Measurements from ENCODE around the gene SPTBN4.

DNA sequence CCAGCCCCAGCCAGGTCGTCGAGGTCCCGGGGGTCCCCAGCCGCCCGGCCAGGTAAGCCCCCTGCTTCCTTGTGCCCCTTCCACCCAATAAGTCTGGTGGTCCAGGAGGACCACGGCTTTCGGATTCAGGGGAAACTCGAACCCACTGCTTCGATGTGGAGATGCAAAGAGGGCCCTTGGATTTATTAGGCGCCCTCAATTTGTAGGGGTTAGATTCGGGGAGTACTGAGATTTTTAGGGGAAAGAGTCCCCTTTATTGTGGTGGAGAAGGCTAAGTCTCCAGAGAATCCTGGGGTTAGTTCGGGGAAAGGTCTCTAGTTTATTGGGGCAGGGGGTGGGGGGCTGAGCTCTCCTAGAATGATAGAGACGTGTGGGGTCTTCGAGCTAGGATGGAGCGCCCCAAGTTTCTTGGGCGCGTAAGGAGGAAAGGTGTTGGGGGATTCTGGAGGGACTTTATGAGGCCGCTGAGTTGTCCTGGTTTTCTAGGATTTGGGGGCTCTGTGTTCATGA lies 130.6 kb downstream of the SPTBN4 start:
- TF ChIP-seq, protein P1, sequence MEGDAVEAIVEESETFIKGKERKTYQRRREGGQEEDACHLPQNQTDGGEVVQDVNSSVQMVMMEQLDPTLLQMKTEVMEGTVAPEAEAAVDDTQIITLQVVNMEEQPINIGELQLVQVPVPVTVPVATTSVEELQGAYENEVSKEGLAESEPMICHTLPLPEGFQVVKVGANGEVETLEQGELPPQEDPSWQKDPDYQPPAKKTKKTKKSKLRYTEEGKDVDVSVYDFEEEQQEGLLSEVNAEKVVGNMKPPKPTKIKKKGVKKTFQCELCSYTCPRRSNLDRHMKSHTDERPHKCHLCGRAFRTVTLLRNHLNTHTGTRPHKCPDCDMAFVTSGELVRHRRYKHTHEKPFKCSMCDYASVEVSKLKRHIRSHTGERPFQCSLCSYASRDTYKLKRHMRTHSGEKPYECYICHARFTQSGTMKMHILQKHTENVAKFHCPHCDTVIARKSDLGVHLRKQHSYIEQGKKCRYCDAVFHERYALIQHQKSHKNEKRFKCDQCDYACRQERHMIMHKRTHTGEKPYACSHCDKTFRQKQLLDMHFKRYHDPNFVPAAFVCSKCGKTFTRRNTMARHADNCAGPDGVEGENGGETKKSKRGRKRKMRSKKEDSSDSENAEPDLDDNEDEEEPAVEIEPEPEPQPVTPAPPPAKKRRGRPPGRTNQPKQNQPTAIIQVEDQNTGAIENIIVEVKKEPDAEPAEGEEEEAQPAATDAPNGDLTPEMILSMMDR (IDR thresholded peaks at IDR 0.05): no peak
- TF ChIP-seq POLR2A (IDR thresholded peaks at IDR 0.05): no peak

Data from Peyer's patch (tissue), 4 donors.